Endodermal cell (in vitro differentiated cells): ENCODE data around the gene CELA3A. TPM values are rescaled to one million over a fixed set of nuclear protein-coding genes. Genes with fewer than 3 reads are reported as not detected.

Experiments
- DNase-seq: peaks from one replicate; pipeline ENCODE4 v3.0.0-alpha.2; 2017
- H3K27ac ChIP-seq: 2 replicates; pipeline ENCODE4 v1.5.1; 2013; ENCODE audit warnings: mild to moderate bottlenecking, low read depth, low read length, moderate library complexity
- H3K27me3 ChIP-seq: 2 replicates; pipeline ENCODE4 v1.6.1; 2013; ENCODE audit warnings: mild to moderate bottlenecking, low read length, moderate library complexity; ENCODE audit not compliant: insufficient read depth, control insufficient read depth, poor library complexity, severe bottlenecking
- H3K36me3 ChIP-seq: 2 replicates; pipeline ENCODE4 v1.7.0; 2013; ENCODE audit warnings: mild to moderate bottlenecking, low read length, moderate library complexity; ENCODE audit not compliant: control insufficient read depth, insufficient read depth
- H3K4me1 ChIP-seq: one replicate; pipeline ENCODE4 v1.7.0; 2013; ENCODE audit warnings: low read length; ENCODE audit not compliant: control insufficient read depth, insufficient read depth
- H3K4me3 ChIP-seq: 2 replicates; pipeline ENCODE4 v1.5.1; 2013; ENCODE audit warnings: mild to moderate bottlenecking, low read length, moderate library complexity
- H3K9ac ChIP-seq: 2 replicates; pipeline ENCODE4 v1.6.1; 2013; ENCODE audit warnings: mild to moderate bottlenecking, low read length, moderate library complexity; ENCODE audit not compliant: poor library complexity, severe bottlenecking; ENCODE audit errors: extremely low read depth
- H3K9me3 ChIP-seq: 2 replicates; pipeline ENCODE4 v1.6.1; 2013; ENCODE audit warnings: mild to moderate bottlenecking, low read length, moderate library complexity; ENCODE audit not compliant: control insufficient read depth
- H3K27ac Mint-ChIP-seq: 2 replicates; pipeline ENCODE4 v1.8.0; 2020; ENCODE audit warnings: mixed read lengths
- H3K27me3 Mint-ChIP-seq: 2 replicates; pipeline ENCODE4 v1.8.0; 2021; ENCODE audit warnings: mild to moderate bottlenecking, mixed read lengths; ENCODE audit not compliant: insufficient read depth
- H3K36me3 Mint-ChIP-seq: 2 replicates; pipeline ENCODE4 v1.8.0; 2020; ENCODE audit warnings: low read depth, mixed read lengths
- H3K4me1 Mint-ChIP-seq: 2 replicates; pipeline ENCODE4 v1.8.0; 2020; ENCODE audit warnings: mixed read lengths
- H3K4me3 Mint-ChIP-seq: 2 replicates; pipeline ENCODE4 v1.8.0; 2020; ENCODE audit warnings: mild to moderate bottlenecking, moderate library complexity, mixed read lengths
- H3K9me3 Mint-ChIP-seq: 2 replicates; pipeline ENCODE4 v1.8.0; 2020; ENCODE audit warnings: mild to moderate bottlenecking, mixed read lengths
- WGBS, 2 experiments: methylation state at CpG; one replicate each; pipeline versions ENCODE4 v1.1.5 to v1.1.7; 2013; ENCODE audit warnings: missing lambda C conversion rate in 2 of 2, mixed read lengths in 1 of 2; ENCODE audit not compliant: insufficient coverage in 1 of 2, insufficient read length in 1 of 2; 5-methylcytosine and 5-hydroxymethylcytosine counted together
- total RNA-seq, 2 donors: library from RNA; stranded (reverse); fragmentation: NEBNext Ultra II Directional in 1 of 2; extraction: Animal tissue kit (Norgen Biotek cat#: 25700) in 1 of 2; gene quantifications; 2 replicates in 1 of 2; 3 replicates in 1 of 2; pipeline ENCODE4 v1.2.1, GENCODE V29; 2021
- TF ChIP-seq, protein P1 (sequence below): fragments of 200-600 bp; sonication (generic); conservative IDR thresholded peaks from 2 replicates; pipeline ENCODE4 v1.5.0; 2021; ENCODE audit warnings: antibody characterized with exemption, mild to moderate bottlenecking

Gene CELA3A
- total RNA-seq, 2 donors from 2014 or later, result not detected

DNA sequence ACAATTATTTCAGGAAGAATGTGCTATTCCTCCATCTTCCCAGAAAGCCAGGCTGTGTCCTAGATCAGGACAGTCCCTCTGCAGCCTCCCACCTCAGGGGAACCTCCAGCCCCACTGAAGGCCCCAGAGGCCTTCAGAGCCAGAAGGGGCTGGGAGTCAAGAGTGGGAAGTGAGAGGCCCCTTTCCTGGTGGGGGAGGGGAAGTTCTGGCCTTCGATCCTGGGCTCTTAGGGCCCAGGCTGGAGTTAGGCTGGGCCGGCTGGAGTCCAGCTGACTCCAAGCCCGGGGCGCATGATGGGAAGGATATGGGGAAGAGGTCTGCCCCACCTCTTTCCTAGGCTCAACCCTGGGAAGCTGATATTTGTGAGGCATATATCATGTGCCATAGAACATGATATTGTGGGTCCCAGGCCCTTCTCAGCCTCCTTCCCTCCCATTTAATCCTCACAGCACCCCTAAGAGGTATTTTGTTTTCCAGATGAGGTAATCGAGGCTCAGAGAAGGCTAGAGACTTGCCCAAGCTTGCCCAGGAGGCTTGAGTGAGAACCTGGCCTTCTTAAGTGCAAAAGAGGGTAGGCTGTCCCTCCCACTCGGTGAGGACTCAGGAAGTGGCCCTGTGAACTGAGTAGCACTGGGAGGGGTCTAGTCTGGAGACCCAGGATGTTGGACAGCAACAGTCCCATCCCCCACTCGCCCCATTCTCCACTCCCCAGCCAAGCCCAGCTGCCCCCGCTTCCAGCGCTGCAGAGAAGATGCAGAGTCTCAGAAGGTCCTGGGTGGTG is 45.8 kb upstream of the CELA3A start:
- peaks cover 12% of the 10 kb centered on the region for H3K4me1 Mint-ChIP-seq
- DNase-seq, result peak; percentile 67
- no peak overlapping the region for H3K27ac ChIP-seq
- no peaks in the 10 kb centered on the region for H3K9me3 ChIP-seq
- WGBS, 2 experiments, result 63 to 85% methylated on average over 2 to 9 of the region's 9 CpGs
- H3K27me3 ChIP-seq, result no peaks in the 10 kb centered on the region
- H3K27me3 Mint-ChIP-seq, result peaks cover 1% of the 10 kb centered on the region
- H3K36me3 ChIP-seq, result no peaks in the 10 kb centered on the region
- H3K36me3 Mint-ChIP-seq, result no peaks in the 10 kb centered on the region
- no peak overlapping the region for H3K9ac ChIP-seq
- H3K9me3 Mint-ChIP-seq, result no peaks in the 10 kb centered on the region
- no peak overlapping the region for H3K27ac Mint-ChIP-seq
- TF ChIP-seq, protein P1, sequence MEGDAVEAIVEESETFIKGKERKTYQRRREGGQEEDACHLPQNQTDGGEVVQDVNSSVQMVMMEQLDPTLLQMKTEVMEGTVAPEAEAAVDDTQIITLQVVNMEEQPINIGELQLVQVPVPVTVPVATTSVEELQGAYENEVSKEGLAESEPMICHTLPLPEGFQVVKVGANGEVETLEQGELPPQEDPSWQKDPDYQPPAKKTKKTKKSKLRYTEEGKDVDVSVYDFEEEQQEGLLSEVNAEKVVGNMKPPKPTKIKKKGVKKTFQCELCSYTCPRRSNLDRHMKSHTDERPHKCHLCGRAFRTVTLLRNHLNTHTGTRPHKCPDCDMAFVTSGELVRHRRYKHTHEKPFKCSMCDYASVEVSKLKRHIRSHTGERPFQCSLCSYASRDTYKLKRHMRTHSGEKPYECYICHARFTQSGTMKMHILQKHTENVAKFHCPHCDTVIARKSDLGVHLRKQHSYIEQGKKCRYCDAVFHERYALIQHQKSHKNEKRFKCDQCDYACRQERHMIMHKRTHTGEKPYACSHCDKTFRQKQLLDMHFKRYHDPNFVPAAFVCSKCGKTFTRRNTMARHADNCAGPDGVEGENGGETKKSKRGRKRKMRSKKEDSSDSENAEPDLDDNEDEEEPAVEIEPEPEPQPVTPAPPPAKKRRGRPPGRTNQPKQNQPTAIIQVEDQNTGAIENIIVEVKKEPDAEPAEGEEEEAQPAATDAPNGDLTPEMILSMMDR, result no peak
- no peak overlapping the region for H3K4me3 ChIP-seq
- peaks cover 13% of the 10 kb centered on the region for H3K4me1 ChIP-seq
- H3K4me3 Mint-ChIP-seq, result no peak overlapping the region

DNA sequence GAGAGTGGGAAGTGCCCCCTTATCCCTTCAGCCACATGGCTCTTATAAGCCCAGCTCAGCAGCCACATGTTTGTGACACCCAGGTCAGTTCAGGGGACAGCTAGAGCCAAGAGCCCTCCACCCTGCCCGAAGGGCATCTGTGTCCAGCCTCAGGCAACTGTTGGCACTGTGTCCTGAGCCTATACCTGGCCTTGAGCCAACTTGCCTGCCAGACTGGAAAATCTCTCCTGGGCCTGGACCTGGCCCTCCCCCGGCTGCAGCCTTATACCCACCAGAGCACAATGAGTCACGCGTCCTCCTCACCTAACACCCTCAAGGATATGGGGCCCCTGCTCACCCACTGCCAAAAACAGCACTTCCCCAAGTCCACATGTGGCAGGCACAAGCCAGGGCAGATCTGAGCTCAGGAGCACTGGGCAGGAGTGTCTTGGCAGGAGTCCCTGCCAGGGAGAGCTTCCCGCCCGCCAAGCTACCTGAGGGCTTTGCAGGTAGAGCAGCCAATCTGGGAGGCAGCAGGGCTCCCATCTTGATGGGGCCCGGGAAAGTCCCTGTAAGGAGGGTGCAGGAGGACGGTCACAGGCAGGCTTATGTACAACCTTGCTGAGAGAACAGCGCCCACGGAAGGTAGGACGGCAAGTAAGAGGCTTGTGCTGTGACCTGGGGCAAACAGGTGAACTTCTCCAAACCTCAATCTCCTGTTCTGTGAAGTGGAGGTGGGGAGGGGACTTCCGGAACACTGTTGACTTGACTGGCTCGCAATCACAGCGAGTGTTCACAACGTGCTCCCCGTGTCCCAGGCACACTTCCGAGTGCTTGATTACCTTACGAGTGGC is 44.5 kb upstream of the CELA3A start:
- Mint-ChIP-seq H3K9me3 (no peaks in the 10 kb centered on the region), H3K27me3 (peaks cover 1% of the 10 kb centered on the region), H3K36me3 (no peaks in the 10 kb centered on the region), H3K4me1 (peaks cover 12% of the 10 kb centered on the region), H3K27ac (peak overlapping the region; percentile 44), H3K4me3 (no peak overlapping the region)
- Histone ChIP-seq H3K4me1 (peaks cover 13% of the 10 kb centered on the region), H3K4me3 (no peak overlapping the region), H3K9ac (no peak overlapping the region), H3K9me3 (no peaks in the 10 kb centered on the region), H3K27me3 (no peaks in the 10 kb centered on the region), H3K36me3 (no peaks in the 10 kb centered on the region), H3K27ac (no peak overlapping the region)
- DNase-seq, result peak; percentile 63
- 85 to 86% methylated on average over 8 to 18 of the region's 18 CpGs for WGBS, 2 experiments
- TF ChIP-seq, protein P1, result no peak

DNA sequence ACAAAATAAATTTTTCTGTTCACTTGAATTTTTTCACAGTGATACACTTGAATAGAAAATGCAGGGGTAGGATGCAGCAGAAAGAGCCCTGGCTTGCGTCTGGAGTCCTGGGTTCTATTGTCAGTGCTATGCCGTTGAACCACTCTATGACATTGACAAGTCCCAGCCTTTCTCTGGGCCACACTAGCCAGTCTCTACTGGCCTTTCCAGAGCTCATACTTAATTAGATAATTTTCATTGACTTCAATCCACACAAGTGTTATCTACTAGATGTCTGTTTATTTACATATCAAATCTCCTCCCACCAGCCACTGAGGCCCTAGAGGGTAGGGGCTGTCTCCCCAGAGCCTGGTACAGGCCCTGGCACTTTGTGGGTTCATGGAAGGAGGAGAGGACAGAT is 40.1 kb upstream of the CELA3A start:
- DNase-seq, result no peak
- Histone ChIP-seq H3K36me3 (no peaks in the 10 kb centered on the region), H3K9ac (no peak overlapping the region), H3K9me3 (no peaks in the 10 kb centered on the region), H3K4me3 (no peak overlapping the region), H3K27ac (no peak overlapping the region), H3K4me1 (peaks cover 7% of the 10 kb centered on the region), H3K27me3 (no peaks in the 10 kb centered on the region)
- no peaks in the 10 kb centered on the region for H3K9me3 Mint-ChIP-seq
- H3K4me3 Mint-ChIP-seq, result no peak overlapping the region
- H3K36me3 Mint-ChIP-seq, result no peaks in the 10 kb centered on the region
- TF ChIP-seq, protein P1, result no peak
- H3K4me1 Mint-ChIP-seq, result peaks cover 14% of the 10 kb centered on the region
- WGBS, 2 experiments, result 91 to 100% methylated on average over 2 of the region's 2 CpGs
- no peak overlapping the region for H3K27ac Mint-ChIP-seq
- H3K27me3 Mint-ChIP-seq, result peaks cover 1% of the 10 kb centered on the region
